ENCODE results near the gene CREB3L4.
"Not testable (repeated sequence)": the region's sequence is repeated elsewhere in the genome, so short reads cannot be mapped to it uniquely, and the experiment has no call there.

DNA sequence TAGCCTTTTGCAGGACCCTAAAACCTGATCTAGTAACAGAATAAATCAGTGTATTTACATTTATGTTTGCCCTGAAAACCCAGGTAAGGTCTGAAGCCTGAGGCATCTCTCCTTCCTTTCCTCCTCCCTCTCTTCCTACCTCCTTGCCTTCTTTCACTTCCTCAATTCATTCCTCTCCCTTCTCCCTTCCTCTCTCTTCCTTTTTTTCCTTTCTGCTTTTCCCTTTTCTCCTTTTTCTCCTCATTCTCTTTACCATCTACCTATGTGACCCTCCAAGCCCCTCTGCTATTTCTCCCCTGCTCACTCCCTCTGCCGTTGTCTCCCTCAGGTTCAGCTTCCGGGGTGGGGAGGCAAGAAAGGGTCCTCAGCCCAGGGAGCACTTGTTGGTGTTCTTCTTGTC lies 14.0 kb downstream of the CREB3L4 start:
- TF ChIP-seq PATZ1 (CRISPR knock-in tag; IDR thresholded peaks at IDR 0.05; ENCODE audit: borderline replicate concordance); ARNTL (CRISPR knock-in tag; IDR thresholded peaks at IDR 0.05; ENCODE audit: borderline replicate concordance, low read depth); ESRRG (CRISPR knock-in tag; IDR thresholded peaks at IDR 0.05); CSRNP3 (CRISPR knock-in tag; IDR thresholded peaks at IDR 0.05); ZNF70 (CRISPR knock-in tag; IDR thresholded peaks at IDR 0.05); GLIS3 (CRISPR knock-in tag; IDR thresholded peaks at IDR 0.05); ZFP3 (CRISPR knock-in tag; IDR thresholded peaks at IDR 0.05); CSDC2 (CRISPR knock-in tag; IDR thresholded peaks at IDR 0.05); ZC3H10 (CRISPR knock-in tag; IDR thresholded peaks at IDR 0.05); SNAI2 (CRISPR knock-in tag; IDR thresholded peaks at IDR 0.05): not testable (repeated sequence)
- TF ChIP-seq, protein P1, sequence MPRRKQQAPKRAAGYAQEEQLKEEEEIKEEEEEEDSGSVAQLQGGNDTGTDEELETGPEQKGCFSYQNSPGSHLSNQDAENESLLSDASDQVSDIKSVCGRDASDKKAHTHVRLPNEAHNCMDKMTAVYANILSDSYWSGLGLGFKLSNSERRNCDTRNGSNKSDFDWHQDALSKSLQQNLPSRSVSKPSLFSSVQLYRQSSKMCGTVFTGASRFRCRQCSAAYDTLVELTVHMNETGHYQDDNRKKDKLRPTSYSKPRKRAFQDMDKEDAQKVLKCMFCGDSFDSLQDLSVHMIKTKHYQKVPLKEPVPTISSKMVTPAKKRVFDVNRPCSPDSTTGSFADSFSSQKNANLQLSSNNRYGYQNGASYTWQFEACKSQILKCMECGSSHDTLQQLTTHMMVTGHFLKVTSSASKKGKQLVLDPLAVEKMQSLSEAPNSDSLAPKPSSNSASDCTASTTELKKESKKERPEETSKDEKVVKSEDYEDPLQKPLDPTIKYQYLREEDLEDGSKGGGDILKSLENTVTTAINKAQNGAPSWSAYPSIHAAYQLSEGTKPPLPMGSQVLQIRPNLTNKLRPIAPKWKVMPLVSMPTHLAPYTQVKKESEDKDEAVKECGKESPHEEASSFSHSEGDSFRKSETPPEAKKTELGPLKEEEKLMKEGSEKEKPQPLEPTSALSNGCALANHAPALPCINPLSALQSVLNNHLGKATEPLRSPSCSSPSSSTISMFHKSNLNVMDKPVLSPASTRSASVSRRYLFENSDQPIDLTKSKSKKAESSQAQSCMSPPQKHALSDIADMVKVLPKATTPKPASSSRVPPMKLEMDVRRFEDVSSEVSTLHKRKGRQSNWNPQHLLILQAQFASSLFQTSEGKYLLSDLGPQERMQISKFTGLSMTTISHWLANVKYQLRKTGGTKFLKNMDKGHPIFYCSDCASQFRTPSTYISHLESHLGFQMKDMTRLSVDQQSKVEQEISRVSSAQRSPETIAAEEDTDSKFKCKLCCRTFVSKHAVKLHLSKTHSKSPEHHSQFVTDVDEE (CRISPR knock-in tag; IDR thresholded peaks at IDR 0.05), result not testable (repeated sequence)

Measured in SK-N-SH treated with all-trans-retinoic acid at 6 μM for 48 hours (cell line).